Measurements from ENCODE around the gene SHD.
A peak's percentile ranks its signal among the peaks of the same experiment; 100 is the strongest.
"Not testable (repeated sequence)": the region's sequence is repeated elsewhere in the genome, so short reads cannot be mapped to it uniquely, and the experiment has no call there.

Gene SHD

GRCh38 chr19:4267901-4268815, 10.9 kb upstream of the SHD start:
- no peak for DNase-seq

DNA sequence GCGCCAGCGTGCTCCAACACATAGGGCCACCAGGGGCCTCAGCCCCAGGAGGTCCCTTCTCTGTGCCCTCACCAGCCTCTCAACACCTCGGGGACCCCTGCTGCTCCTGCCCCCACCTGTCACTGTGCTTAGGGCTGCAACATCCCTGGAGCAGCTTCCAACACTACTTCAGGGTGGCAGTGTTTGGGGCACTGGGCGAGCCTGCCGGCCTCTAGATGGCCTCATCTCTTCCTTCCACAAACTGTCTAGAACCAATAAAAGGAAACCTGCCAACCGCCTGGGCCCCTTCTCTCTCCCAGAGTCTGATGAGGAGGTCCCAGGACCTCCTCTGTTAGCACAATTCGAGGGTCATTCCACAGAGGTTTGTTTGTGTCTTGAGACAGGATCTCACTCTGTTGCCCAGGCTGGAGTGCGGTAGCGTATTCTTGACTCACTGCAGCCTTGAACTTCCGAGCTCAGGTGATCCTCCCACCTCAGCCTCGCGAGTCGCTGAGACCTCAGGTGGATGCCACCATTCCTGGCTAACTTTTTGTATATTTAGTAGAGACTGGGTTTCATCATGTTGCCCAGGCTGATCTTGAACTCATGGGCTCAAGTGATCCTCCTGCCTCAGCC, 10.1 kb upstream of the SHD start:
- DNase-seq = no peak

DNA sequence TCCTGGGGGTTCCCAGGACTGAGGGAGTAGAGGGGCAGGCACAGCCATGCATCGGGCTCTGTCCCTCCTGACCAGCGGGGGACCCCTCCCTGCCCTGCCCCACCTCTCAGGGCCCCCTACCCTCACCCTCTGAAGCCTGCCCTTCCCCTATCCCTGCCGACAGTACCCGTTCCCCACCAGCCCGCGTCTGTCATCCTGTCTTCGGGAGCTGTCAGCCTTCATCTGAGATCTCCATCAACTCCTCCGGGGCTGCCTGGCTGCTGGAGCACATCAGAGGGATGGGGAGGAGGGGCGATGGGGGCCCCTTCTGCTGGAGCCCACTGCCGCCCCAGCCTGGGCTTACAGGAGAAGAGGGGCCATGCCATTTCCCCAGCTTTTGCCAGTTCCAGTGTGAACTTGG, 6.2 kb upstream of the SHD start:
- DNase-seq = no peak

DNA sequence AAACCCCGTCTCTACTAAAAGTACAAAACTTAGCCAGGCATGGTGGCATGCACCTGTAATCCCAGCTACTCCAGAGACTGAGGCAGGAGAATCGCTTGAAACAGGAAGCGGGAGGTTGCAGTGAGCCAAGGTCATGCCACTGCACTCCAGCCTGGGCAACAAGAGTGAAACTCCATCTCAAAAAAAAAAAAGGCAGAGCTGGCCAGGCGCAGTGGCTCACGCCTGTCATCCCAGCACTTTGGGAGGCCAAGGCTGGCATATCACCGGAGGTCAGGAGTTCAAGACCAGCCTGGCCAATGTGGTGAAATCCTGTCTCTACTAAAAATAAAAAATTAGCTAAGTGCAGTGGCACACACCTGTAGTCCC, 4.8 kb upstream of the SHD start:
- not testable (repeated sequence) for DNase-seq

DNA sequence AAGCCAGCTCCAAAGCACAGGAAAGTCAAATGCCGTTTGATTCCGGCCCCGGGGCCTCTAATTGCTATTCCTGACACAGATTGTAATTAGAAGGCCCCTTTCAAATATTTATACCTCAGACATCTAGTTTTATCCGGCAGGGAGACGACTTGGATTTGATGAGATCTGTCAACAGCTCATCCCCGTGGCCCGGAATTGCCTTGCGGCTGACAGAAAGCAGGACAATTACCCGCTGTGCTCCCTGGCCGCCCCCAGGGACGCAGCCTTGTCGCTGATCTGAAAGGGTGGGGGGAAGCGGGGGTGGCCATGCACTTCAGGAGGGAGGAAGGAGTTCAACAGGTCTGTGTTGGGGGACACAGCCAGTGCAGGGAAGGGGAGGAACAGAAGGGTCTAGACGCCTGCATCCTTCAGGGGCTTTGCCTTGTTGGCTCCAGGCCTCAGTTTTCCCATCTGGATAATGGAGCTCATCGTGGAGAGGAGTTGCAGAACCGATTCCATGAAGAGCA, 1.8 kb upstream of the SHD start:
- peak; percentile 58 for DNase-seq

GRCh38 chr19:4278010-4278409, 1.1 kb upstream of the SHD start:
- DNase-seq = peak; percentile 46

DNA sequence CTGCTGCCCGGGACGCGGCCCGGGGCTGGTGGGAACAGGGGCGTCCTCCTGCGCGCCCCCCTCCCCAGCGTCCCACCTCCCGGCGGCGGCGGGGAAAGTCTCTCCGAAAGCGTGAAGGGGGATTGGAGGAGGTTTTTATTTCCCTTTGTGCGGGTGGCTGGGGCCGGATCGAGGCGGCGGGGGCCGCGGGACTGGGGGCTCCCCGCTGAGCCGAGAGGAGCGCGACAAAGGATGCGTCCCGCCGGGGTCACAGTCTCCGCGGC, 132 bp downstream of the SHD start:
- peak; percentile 73 for DNase-seq

DNA sequence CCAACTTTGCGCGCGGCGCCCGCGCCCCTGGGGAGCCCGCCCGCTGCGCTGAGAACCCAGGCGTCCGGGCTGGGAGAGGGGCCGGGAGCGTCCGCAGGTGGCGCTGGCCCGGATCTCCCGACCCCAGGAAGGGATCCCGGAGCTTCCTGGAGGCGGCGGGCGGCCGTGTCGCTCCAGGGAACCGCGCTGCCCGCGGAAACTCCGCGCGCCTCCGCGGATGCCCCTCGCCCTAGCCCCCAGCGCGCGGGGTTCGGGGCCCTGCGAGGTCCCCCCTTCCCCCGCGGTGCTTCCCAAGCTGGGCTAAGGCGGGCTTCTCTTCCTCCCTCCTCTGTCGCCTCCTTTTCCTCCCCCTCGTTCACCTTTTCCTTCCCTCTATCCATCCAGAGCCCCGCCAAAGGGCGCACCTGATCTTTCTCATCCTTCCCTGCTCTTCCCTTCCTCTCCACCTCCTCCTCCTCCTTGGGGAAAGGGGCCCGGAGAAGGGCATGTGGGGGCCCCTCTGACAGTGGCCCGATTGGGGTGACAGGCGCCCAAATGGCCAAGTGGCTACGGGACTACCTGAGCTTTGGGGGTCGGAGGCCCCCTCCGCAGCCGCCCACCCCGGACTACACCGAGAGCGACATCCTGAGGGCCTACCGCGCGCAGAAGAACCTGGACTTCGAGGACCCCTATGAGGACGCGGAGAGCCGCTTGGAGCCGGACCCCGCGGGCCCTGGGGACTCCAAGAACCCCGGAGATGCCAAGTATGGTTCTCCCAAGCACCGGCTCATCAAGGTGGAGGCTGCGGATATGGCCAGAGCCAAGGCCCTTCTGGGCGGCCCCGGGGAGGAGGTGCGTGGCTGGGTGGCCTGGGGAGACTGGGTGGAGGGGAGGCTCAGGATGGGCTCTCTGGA, 710 bp downstream of the SHD start:
- DNase-seq = peak; percentile 49

DNA sequence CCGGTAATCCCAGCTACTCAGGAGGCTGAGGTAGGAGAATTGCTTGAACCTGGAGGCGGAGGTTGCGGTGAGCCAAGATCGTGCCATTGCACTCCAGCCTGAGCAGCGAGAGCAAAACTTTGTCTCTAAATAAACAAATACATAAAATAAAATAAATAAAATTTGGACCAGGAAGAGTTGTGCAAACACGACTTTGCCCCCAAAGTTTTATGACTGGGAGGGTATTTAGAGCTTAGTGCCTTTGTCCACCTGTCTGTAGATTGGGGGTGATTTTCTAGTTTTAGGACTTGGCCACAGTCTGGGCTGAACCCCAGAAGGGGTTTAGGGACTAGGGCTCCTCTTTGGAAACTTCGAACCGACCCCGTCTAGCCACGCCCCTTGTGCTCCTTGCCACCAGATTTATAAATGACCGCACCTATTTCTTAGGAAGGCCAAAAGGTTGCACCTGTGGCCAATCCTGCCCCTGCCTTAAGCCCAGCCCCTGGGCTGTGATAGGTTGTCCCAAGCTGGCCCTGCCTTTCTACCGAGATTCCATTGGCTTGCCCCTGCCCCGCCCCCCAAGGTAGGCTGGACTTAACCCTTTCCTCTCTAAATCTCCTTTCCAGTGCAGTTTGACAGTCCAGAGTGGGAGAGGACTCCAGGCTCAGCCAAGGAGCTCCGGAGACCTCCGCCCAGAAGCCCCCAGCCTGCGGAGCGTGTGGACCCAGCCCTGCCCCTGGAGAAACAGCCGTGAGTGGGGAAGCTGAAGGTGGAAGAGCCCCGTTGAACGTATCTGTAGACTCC, 5.3 kb downstream of the SHD start:
- no peak for DNase-seq

DNA sequence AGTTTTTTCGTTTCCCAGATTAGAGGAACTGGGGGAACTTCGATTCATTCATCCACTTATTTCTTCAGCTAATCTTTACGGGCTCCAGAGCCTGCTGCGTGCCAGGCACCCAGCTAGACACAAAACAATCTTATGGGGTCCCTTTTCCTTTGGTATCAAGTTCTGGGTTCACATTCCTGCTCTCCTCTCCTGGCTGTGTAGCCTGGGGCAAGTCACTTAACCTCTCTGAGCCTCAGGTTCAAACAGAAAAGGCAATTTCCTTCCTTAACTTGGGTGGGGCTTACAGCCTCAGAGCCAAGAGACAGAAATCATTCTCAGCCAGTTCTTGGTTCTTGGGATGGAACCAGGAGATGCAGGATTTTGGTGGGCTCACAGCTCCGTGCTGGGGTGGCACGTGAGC, 5.9 kb downstream of the SHD start:
- no peak for DNase-seq

DNA sequence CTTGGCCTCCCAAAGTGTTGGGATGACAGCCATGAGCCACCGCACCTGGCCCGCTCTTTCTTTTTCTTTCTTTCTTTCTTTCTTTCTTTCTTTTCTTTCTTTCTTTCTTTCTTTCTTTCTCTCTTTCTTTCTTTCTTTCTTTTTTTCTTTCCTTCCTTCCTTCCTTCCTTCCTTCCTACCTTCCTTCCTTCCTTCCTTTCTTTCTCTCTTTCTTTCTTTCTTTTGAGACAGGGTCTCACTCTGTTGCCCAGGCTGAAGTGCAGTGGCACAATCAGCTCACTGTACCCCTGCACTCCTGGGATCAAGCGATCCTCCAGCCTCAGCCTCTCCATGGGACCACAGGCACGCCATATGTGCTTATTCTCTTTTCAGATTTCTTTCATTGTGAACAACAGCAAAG, 7.1 kb downstream of the SHD start:
- DNase-seq = not testable (repeated sequence)

DNA sequence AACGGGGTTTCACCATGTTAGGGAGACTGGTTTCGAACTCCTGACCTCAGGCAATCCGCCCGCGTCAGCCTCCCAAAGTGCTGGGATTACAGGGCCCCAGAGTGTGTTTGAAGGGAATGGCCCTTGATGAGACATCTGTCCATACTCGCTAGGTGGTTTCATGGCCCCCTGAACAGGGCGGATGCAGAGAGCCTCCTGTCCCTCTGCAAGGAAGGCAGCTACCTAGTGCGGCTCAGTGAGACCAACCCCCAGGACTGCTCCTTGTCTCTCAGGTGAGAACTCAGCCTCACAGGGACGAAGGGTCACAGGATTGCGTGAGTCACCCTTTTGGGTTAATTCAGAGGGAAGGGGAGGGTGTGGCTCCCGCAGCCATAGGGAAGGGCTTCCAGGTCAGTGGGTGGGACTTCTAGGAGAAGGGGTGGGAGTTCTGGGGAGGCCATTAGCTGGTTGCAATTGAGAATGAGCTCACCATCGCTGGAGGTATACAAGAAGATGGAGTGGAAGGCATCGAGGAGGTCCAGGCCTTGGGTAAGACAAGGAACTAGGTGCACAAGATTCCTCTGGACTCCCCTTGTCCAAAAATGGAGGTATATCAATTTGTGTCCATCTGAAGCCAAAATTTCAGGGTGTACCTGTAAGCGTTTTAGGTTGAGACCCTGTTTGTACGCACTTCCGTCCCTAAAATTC, 9.2 kb downstream of the SHD start:
- DNase-seq = no peak

- no peak for DNase-seq
These were observed 12.2 kb downstream of the SHD start for GRCh38 chr19:4291184-4291732.

- no peak for DNase-seq
These were observed 13.4 kb downstream of the SHD start for GRCh38 chr19:4292515-4292914.

- no peak for DNase-seq
These were observed 15.3 kb downstream of the SHD start for GRCh38 chr19:4294389-4294788.

GRCh38 chr19:4295972-4296771, 17.1 kb downstream of the SHD start:
- peak; percentile 32 for DNase-seq

- DNase-seq = no peak
These were observed 19.1 kb downstream of the SHD start for GRCh38 chr19:4297901-4298809.

DNA sequence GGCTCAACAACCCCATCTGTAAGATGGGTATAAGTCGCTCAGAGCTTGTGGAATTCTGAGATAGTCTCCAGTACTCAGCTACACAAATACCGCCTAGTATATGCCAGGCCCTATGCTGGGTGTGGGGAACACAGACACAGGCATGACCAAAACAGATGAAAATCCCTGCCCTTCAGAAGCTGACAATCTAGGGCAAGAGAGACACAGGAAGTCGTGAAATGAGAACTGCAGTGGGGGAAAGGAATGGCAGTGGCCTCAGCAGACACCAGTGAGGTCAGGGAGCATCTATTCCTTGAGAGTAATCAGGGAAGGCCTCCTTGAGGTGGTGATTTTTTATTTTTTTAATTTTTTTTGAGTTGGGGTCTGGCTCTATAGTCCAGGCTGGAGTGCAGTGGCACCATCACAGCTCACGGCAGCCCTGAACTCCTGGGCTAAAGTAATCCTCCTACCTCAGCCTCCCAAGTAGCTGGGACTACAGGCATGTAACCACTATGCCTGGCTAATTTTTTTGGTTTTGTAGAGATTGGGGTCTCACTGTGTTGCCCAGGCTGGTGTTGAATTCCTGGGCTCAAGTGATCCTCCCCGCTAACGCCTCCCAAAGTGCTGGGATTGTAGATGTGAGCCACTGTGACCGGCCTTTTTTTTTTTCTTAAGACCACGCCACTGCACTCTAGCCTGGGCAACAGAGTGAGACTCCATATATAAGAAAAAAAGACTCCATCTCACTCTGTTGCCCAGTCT, 19.9 kb downstream of the SHD start:
- no peak for DNase-seq

DNA sequence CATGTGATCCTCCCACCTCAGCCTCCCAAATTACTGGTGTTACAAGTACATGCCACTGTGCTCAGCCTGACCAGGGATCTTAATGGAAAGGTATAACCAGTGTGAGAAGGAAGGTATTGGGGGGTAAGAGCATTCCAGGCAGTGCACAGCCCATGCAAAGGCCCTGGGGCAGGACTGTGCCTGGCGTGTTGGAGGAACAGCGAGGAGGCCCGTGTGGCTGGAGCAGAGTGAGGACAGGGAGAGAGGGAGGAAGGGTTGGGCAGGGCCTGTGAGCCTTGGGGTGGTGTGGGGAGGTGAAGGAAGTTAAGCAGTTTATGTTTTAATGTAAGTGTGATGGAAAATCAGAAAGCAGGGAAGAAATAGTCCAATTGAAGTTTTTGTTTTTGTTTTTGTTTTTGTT, 21.5 kb downstream of the SHD start:
- no peak for DNase-seq
